Vagina (tissue), 2 donors: ENCODE results near the gene BRMS1L. TPM values are rescaled to one million over a fixed set of nuclear protein-coding genes. Genes with fewer than 3 reads are reported as not detected.

Experiments
- DNase-seq, 2 donors: peaks; one replicate each; pipeline ENCODE4 v3.0.0-alpha.2; 2017; ENCODE audit errors: extremely low spot score in 2 of 2
- H3K27ac ChIP-seq: fragments of 200-600 bp; sonication (generic); one replicate; pipeline ENCODE4 v1.5.1; 2019
- H3K27me3 ChIP-seq: fragments of 200-600 bp; sonication (generic); one replicate; pipeline ENCODE4 v1.5.1; 2019
- H3K36me3 ChIP-seq, 2 donors: fragments of 200-600 bp; sonication (generic); one replicate each; pipeline ENCODE4 v1.5.1; 2017 to 2019
- H3K4me1 ChIP-seq: fragments of 200-600 bp; sonication (generic); one replicate; pipeline ENCODE4 v1.5.1; 2019
- H3K4me3 ChIP-seq, 2 donors: fragments of 200-600 bp; sonication (generic); 1 replicate in 1 of 2; 2 replicates in 1 of 2; pipeline ENCODE4 v1.5.1; 2016 to 2019
- H3K9me3 ChIP-seq: fragments of 200-600 bp; sonication (generic); one replicate; pipeline ENCODE4 v1.5.1; 2019
- CTCF ChIP-seq, 3 experiments: fragments of 450-650 bp in 2 of 3; fragments of 200-600 bp in 1 of 3; sonication (generic) in 1 of 3; IDR thresholded peaks; one replicate each; pipeline ENCODE4 v1.5.1; 2017 to 2019; ENCODE audit warnings: antibody characterized with exemption in 3 of 3, mild to moderate bottlenecking in 2 of 3, moderate library complexity in 2 of 3
- POLR2A ChIP-seq, 2 donors: fragments of 450-650 bp; IDR thresholded peaks; one replicate each; pipeline ENCODE4 v1.6.1; 2017; ENCODE audit warnings: antibody characterized with exemption in 2 of 2, mild to moderate bottlenecking in 2 of 2, moderate library complexity in 2 of 2
- POLR2AphosphoS5 ChIP-seq, 2 donors: sonication (generic); formaldehyde crosslinking; IDR thresholded peaks; one replicate each; pipeline ENCODE4 v1.9.0; 2017; ENCODE audit warnings: antibody characterized with exemption in 2 of 2, mild to moderate bottlenecking in 2 of 2, low read depth in 1 of 2; ENCODE audit not compliant: insufficient read depth in 1 of 2
- intact Hi-C: fragments of 100-400 bp; cut with DNase I; formaldehyde crosslinking; loops from one replicate; pipeline ENCODE4 v1.15.1; 2023
- total RNA-seq: library from RNA; depleted of rRNA; stranded (reverse); fragments of >200 nt; gene quantifications from one replicate; pipeline ENCODE4 v1.2.3, GENCODE V29; 2016

BRMS1L gene
- total RNA-seq, 1 donor from 2014 or later: 9.6 TPM

- Histone ChIP-seq H3K36me3 (no peaks in the 10 kb centered on the region), H3K9me3 (no peaks in the 10 kb centered on the region), H3K4me3 (no peak overlapping the region), H3K27me3 (no peaks in the 10 kb centered on the region), H3K27ac (no peak overlapping the region), H3K4me1 (peaks cover 12% of the 10 kb centered on the region)
- intact Hi-C loops: no loop called here
- DNase-seq: no peak
- no peak for TF ChIP-seq POLR2A (IDR thresholded peaks at IDR 0.05)
- no peak for TF ChIP-seq POLR2AphosphoS5 (IDR thresholded peaks at IDR 0.05; ENCODE audit: insufficient read depth in 1 of 2, low read depth in 1 of 2)
- no peak for TF ChIP-seq CTCF (IDR thresholded peaks at IDR 0.05)
Observed at GRCh38 chr14:35879151-35879648, 53.1 kb downstream of the BRMS1L start.

- Histone ChIP-seq H3K9me3 (no peaks in the 10 kb centered on the region), H3K4me1 (peaks cover 12% of the 10 kb centered on the region), H3K4me3 (no peak overlapping the region), H3K36me3 (no peaks in the 10 kb centered on the region), H3K27ac (no peak overlapping the region), H3K27me3 (no peaks in the 10 kb centered on the region)
- no peak for DNase-seq
- intact Hi-C loops: no loop called here
- TF ChIP-seq CTCF (IDR thresholded peaks at IDR 0.05): no peak
- no peak for TF ChIP-seq POLR2A (IDR thresholded peaks at IDR 0.05)
- no peak for TF ChIP-seq POLR2AphosphoS5 (IDR thresholded peaks at IDR 0.05; ENCODE audit: insufficient read depth in 1 of 2, low read depth in 1 of 2)
Observed at GRCh38 chr14:35879654-35880249, 53.6 kb downstream of the BRMS1L start.

GRCh38 chr14:35881280-35881679, 55.1 kb downstream of the BRMS1L start:
- H3K36me3 ChIP-seq: no peaks in the 10 kb centered on the region
- H3K27me3 ChIP-seq: no peaks in the 10 kb centered on the region
- H3K27ac ChIP-seq: no peak overlapping the region
- TF ChIP-seq POLR2AphosphoS5 (IDR thresholded peaks at IDR 0.05; ENCODE audit: insufficient read depth in 1 of 2, low read depth in 1 of 2): no peak
- no peak for TF ChIP-seq POLR2A (IDR thresholded peaks at IDR 0.05)
- TF ChIP-seq CTCF (IDR thresholded peaks at IDR 0.05): no peak
- H3K4me3 ChIP-seq: no peak overlapping the region
- H3K4me1 ChIP-seq: peaks cover 12% of the 10 kb centered on the region
- intact Hi-C loops: no loop called here
- no peaks in the 10 kb centered on the region for H3K9me3 ChIP-seq
- no peak for DNase-seq

- no peaks in the 10 kb centered on the region for H3K36me3 ChIP-seq
- H3K27me3 ChIP-seq: no peaks in the 10 kb centered on the region
- no peak for DNase-seq
- intact Hi-C loops: no loop called here
- TF ChIP-seq CTCF (IDR thresholded peaks at IDR 0.05): no peak
- TF ChIP-seq POLR2AphosphoS5 (IDR thresholded peaks at IDR 0.05; ENCODE audit: insufficient read depth in 1 of 2, low read depth in 1 of 2): no peak
- no peak for TF ChIP-seq POLR2A (IDR thresholded peaks at IDR 0.05)
- no peak overlapping the region for H3K4me3 ChIP-seq
- no peaks in the 10 kb centered on the region for H3K9me3 ChIP-seq
- H3K27ac ChIP-seq: no peak overlapping the region
- H3K4me1 ChIP-seq: peaks cover 7% of the 10 kb centered on the region
Observed at GRCh38 chr14:35883677-35884293, 57.6 kb downstream of the BRMS1L start.

- H3K9me3 ChIP-seq: no peaks in the 10 kb centered on the region
- H3K4me1 ChIP-seq: no peaks in the 10 kb centered on the region
- H3K4me3 ChIP-seq: no peak overlapping the region
- H3K27me3 ChIP-seq: no peaks in the 10 kb centered on the region
- no peaks in the 10 kb centered on the region for H3K36me3 ChIP-seq
- H3K27ac ChIP-seq: no peak overlapping the region
- intact Hi-C loops: no loop called here
- no peak for DNase-seq
- TF ChIP-seq POLR2AphosphoS5 (IDR thresholded peaks at IDR 0.05; ENCODE audit: insufficient read depth in 1 of 2, low read depth in 1 of 2) (no peak), CTCF (IDR thresholded peaks at IDR 0.05) (no peak), POLR2A (IDR thresholded peaks at IDR 0.05) (no peak)
Observed at GRCh38 chr14:35890308-35890707, 64.2 kb downstream of the BRMS1L start.
